RWPE1 (cell line): ENCODE measurements around the gene DEPP1.

Experiments
- CTCF ChIA-PET: fragments of 350-600 bp; sonication (Branson Sonifier 250); formaldehyde crosslinking; extraction: SDS; loops from one replicate; lab custom pipeline; 2021; lab: Yijun Ruan, JAX
- POLR2A ChIA-PET: fragments of 400-600 bp; formaldehyde crosslinking; extraction: SDS; loops from one replicate; lab custom pipeline; 2020; ENCODE audit warnings: antibody characterized with exemption; ENCODE audit not compliant: low non-redundant PET; lab: Yijun Ruan, JAX
- DNase-seq: peaks from one replicate; pipeline ENCODE4 v3.0.0; 2012; ENCODE audit warnings: low spot score
- H3K27ac ChIP-seq: fragments of 450-650 bp; 2 replicates; pipeline ENCODE4 v1.5.1; 2017
- TF ChIP-seq, protein P1 (sequence below): fragments of 450-650 bp; conservative IDR thresholded peaks from 2 replicates; pipeline ENCODE4 v1.5.1; 2017; ENCODE audit warnings: low read depth, mild to moderate bottlenecking

Gene DEPP1

DNA sequence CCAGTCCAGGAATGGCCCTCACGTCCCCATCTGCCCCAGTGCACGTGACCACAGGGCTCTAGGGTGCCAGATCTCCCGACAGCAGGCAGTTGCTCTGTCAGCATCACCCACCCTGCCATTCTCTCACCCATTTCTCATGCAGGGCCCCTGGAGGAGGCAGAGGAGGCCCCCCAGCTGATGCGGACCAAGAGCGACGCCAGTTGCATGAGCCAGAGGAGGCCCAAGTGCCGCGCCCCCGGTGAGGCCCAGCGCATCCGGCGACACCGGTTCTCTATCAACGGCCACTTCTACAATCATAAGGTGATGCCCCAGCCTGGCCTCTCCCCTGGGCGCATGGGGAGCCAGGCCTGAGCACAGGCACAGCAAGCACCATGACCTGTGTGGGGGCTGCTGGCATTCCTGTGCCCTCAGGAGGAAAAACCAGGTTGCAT, 6.1 kb upstream of the DEPP1 start:
- H3K27ac ChIP-seq = no peak overlapping the region
- TF ChIP-seq, protein P1, sequence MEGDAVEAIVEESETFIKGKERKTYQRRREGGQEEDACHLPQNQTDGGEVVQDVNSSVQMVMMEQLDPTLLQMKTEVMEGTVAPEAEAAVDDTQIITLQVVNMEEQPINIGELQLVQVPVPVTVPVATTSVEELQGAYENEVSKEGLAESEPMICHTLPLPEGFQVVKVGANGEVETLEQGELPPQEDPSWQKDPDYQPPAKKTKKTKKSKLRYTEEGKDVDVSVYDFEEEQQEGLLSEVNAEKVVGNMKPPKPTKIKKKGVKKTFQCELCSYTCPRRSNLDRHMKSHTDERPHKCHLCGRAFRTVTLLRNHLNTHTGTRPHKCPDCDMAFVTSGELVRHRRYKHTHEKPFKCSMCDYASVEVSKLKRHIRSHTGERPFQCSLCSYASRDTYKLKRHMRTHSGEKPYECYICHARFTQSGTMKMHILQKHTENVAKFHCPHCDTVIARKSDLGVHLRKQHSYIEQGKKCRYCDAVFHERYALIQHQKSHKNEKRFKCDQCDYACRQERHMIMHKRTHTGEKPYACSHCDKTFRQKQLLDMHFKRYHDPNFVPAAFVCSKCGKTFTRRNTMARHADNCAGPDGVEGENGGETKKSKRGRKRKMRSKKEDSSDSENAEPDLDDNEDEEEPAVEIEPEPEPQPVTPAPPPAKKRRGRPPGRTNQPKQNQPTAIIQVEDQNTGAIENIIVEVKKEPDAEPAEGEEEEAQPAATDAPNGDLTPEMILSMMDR = no peak
- POLR2A ChIA-PET = no interaction called here
- DNase-seq = no peak
- CTCF ChIA-PET = no interaction called here

DNA sequence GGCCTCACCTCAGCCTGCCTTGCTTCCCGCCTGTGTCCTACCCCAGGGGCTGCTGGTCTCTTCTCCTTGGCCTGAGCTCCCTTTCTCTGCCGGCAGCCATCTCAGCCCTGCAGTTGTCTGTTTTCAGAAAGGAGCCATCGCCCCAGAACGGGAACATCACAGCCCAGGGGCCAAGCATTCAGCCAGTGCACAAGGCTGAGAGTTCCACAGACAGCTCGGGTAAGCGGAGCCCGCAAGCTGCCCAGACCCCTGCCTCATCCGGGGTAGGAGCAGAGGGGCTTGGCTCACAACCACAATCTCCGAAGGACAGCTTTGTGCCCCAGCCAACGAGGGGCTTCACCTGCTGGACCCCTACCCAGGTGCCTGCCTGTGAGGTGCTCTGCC, 5.3 kb upstream of the DEPP1 start:
- no peak overlapping the region for H3K27ac ChIP-seq
- TF ChIP-seq, protein P1 = no peak
- POLR2A ChIA-PET = no interaction called here
- CTCF ChIA-PET = interaction anchor here (0.6 kb wide), 1 partner anchor 17 kb away, joined by 3 read pairs; the partner anchor contains the start of gene ZNF22
- no peak for DNase-seq

DNA sequence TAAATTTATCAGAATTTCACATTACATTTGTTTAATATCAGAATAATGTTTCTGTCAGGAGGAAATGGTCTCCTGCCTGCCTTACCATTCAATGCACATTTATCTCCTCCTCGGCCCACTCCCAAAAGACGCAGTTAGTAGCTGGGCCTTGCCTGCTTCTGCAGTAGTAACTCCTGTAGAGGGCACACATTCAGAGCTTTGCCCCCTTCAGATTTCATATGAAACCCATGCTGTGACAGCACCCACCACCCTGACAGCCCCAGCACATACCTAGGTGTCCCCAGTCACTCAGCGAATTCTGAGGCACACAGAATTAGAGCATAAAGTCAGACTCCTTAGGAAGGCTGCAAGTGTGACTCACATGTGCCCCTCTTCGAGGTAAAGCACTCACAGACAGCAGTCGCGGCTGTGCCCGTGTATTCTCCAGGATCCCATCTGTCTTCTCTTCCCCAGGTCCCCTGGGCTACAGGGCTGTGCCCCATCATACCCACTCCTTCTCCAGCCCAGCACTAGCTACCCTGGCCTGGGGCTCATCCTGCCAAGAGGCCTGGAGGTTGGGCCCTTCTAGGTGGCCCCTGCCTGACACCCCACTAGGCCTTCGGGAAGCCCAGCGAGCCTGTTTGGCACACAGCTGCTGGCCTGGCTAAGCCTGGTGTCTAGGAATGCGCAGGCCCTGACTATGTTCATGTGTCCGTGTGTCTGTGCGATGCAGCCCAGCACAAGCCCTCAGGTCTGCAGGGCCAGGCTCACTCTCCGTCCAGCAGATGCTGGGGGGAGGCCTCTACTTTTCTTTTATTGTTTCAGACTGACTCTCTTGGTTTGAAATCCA, 4.7 kb upstream of the DEPP1 start:
- H3K27ac ChIP-seq = no peak overlapping the region
- ChIA-PET CTCF (interaction anchor here (0.6 kb wide), 1 partner anchor 17 kb away, joined by 3 read pairs; the partner anchor contains the start of gene ZNF22), POLR2A (no interaction called here)
- DNase-seq = no peak
- TF ChIP-seq, protein P1 = no peak

DNA sequence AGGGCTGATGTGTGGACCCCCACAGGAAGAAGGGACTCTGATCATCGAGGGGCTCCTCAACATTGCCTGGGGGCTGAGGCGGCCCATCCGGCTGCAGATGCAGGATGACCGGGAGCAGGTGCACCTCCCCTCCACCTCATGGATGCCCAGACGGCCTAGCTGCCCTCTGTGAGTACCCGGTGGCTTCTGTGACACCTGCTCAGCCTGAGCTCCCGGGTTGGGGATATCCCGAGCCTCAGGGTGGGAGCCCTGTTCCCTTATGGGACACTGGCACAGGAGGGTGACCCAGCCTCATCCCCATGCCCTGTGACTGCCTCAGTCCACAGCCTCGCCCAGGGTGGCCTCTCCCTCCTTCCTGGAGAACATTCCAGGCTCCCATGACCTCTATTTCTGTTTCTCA, 3.9 kb upstream of the DEPP1 start:
- ChIA-PET CTCF (interaction anchor here (1.1 kb wide), 1 partner anchor 50 kb away, joined by 4 read pairs; no protein-coding TSS in a partner anchor), POLR2A (no interaction called here)
- DNase-seq = no peak
- TF ChIP-seq, protein P1 = no peak
- no peak overlapping the region; the same call in 1 of the 2 replicates for H3K27ac ChIP-seq

DNA sequence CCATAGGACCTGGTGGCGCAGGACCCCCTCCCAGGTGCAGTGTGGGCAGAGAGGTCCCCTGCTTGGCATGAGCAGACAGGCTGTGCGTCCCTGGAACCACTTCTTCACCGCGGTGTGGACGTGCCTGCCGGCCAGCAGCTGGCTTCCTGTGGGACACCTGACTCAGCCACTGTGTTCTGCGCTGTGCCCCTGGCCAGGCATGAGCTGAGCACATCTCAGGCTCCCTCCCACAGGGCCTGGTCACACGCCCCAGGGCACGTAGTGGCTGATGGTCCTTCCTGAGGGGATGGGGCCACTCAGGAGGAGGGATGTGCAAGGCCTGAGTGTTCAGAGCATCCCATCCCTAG, 3.5 kb upstream of the DEPP1 start:
- POLR2A ChIA-PET = no interaction called here
- no peak for DNase-seq
- peak overlapping the region; percentile 74 for H3K27ac ChIP-seq
- CTCF ChIA-PET = interaction anchor here (0.5 to 1.1 kb wide), 2 partner anchors 44 to 49 kb away, joined by 4 read pairs; no protein-coding TSS in a partner anchor
- TF ChIP-seq, protein P1 = no peak

DNA sequence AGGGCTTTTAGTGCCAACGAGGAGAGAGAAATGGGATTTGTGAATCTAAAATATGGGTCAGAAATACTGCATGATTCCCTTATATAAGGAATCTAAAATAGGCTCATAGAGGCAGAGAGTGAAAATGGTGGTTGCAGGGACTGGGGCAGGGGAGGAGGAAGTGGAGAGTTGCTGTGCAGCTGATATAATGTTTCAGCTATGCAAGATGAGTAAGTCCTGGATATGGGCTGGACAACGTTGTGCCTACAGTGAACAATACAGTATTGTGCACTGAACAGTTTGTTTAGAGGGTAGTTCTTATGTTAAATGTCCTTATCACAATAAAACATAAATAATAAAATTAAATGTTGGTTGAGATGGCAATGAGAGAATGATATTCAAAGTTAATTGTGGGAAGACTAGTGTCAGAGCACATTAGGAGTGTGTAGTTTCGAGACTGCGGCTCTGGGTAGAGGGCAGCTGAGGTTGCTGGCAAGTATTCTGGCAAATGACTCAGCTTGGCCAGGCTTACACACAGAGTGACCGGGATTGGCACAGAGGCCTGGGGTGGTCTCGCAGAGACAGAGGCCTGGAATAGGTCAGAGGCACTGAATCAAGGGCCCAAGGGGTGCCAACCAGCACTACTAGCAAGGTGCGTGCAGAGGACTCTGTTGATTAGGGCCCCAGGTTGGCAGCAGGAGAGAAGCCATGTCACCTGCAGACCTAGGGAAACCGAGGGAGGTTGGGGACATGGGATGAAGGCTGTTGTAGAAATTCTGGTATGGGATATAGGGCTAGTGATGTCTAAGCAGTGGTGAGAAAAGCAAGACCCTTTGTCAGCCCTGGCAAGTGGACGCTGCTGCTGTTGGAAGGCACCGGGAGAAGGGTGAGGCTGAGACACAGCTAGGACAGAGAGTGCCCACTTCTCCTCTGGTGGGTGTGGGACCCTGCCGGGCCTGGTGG, 2.8 kb upstream of the DEPP1 start:
- TF ChIP-seq, protein P1 = no peak
- POLR2A ChIA-PET = no interaction called here
- CTCF ChIA-PET = interaction anchor here (0.5 to 1.1 kb wide), 2 partner anchors 43 to 48 kb away, joined by 4 read pairs; no protein-coding TSS in a partner anchor
- H3K27ac ChIP-seq = peak overlapping the region; percentile 74
- peak; percentile 69 for DNase-seq
